ENCODE data around the gene CELSR2. TPM values are rescaled to one million over a fixed set of nuclear protein-coding genes. Genes with fewer than 3 reads are reported as not detected.

The CELSR2 gene
- total RNA-seq, 1 experiment from 2014 or later: 30.2 TPM

- intact Hi-C loops (cut with micrococcal nuclease; ENCODE audit: unreplicated experiment): no loop called here
- BruUV-seq (replicated peaks): no TSS peak
- Histone ChIP-seq H3K27ac (ENCODE audit: low read depth, low read length, poor library complexity, severe bottlenecking) (no peak overlapping the region), H3K27me3 (replicated peaks; ENCODE audit: insufficient read depth, low read depth, low read length, poor library complexity) (no peaks in the 10 kb centered on the region), H3K4me1 (ENCODE audit: insufficient read depth, low read length, poor library complexity, severe bottlenecking) (peaks cover 26% of the 10 kb centered on the region), H3K9me3 (ENCODE audit: low read depth, low read length, poor library complexity, severe bottlenecking) (no peaks in the 10 kb centered on the region), H3K36me3 (ENCODE audit: insufficient read depth, low read length, poor library complexity, severe bottlenecking) (peaks cover 23% of the 10 kb centered on the region), H3K4me3 (ENCODE audit: low read depth, low read length, poor library complexity, severe bottlenecking) (no peak overlapping the region)
- ChIA-PET POLR2A (ENCODE audit: low non-redundant PET) (interaction anchor here (0.7 kb wide), 2 partner anchors 178 to 709 kb away, joined by 6 to 9 read pairs; no protein-coding TSS in a partner anchor), CTCF (no interaction called here)
- DNase-seq (ENCODE audit: low spot score): no peak
- TF ChIP-seq CTCF (conservative IDR thresholded peaks at IDR 0.05; ENCODE audit: low read depth, low read length): no peak
- no peak for TF ChIP-seq EZH2 (IDR thresholded peaks at IDR 0.05; ENCODE audit: borderline replicate concordance, low read depth, low read length, poor library complexity, severe bottlenecking)
Observed at GRCh38 chr1:109241841-109242345, 7.4 kb upstream of the CELSR2 start.

GRCh38 chr1:109242387-109242786 lies 7.0 kb upstream of the CELSR2 start:
- no peak for DNase-seq (ENCODE audit: low spot score)
- no peak for TF ChIP-seq CTCF (conservative IDR thresholded peaks at IDR 0.05; ENCODE audit: low read depth, low read length)
- no peak for TF ChIP-seq EZH2 (IDR thresholded peaks at IDR 0.05; ENCODE audit: borderline replicate concordance, low read depth, low read length, poor library complexity, severe bottlenecking)
- H3K36me3 ChIP-seq (ENCODE audit: insufficient read depth, low read length, poor library complexity, severe bottlenecking): peaks cover 18% of the 10 kb centered on the region
- POLR2A ChIA-PET (ENCODE audit: low non-redundant PET): no interaction called here
- no peaks in the 10 kb centered on the region for H3K27me3 ChIP-seq (replicated peaks; ENCODE audit: insufficient read depth, low read depth, low read length, poor library complexity)
- H3K27ac ChIP-seq (ENCODE audit: low read depth, low read length, poor library complexity, severe bottlenecking): no peak overlapping the region
- H3K4me3 ChIP-seq (ENCODE audit: low read depth, low read length, poor library complexity, severe bottlenecking): no peak overlapping the region
- peaks cover 26% of the 10 kb centered on the region for H3K4me1 ChIP-seq (ENCODE audit: insufficient read depth, low read length, poor library complexity, severe bottlenecking)
- H3K9me3 ChIP-seq (ENCODE audit: low read depth, low read length, poor library complexity, severe bottlenecking): no peaks in the 10 kb centered on the region
- intact Hi-C loops (cut with micrococcal nuclease; ENCODE audit: unreplicated experiment): no loop called here
- CTCF ChIA-PET: no interaction called here
- BruUV-seq (replicated peaks): no TSS peak

- no TSS peak for BruUV-seq (replicated peaks)
- intact Hi-C loops (cut with micrococcal nuclease; ENCODE audit: unreplicated experiment): no loop called here
Observed at GRCh38 chr1:109243221-109243620, 6.1 kb upstream of the CELSR2 start.

More at GRCh38 chr1:109243221-109243620, 6.1 kb upstream of the CELSR2 start:
- no peaks in the 10 kb centered on the region for H3K27me3 ChIP-seq (replicated peaks; ENCODE audit: insufficient read depth, low read depth, low read length, poor library complexity)
- H3K9me3 ChIP-seq (ENCODE audit: low read depth, low read length, poor library complexity, severe bottlenecking): no peaks in the 10 kb centered on the region
- H3K4me3 ChIP-seq (ENCODE audit: low read depth, low read length, poor library complexity, severe bottlenecking): no peak overlapping the region
- TF ChIP-seq EZH2 (IDR thresholded peaks at IDR 0.05; ENCODE audit: borderline replicate concordance, low read depth, low read length, poor library complexity, severe bottlenecking) (no peak), CTCF (conservative IDR thresholded peaks at IDR 0.05; ENCODE audit: low read depth, low read length) (no peak)
- ChIA-PET POLR2A (ENCODE audit: low non-redundant PET) (no interaction called here), CTCF (no interaction called here)
- no peak for DNase-seq (ENCODE audit: low spot score)
- no peak overlapping the region for H3K27ac ChIP-seq (ENCODE audit: low read depth, low read length, poor library complexity, severe bottlenecking)
- H3K36me3 ChIP-seq (ENCODE audit: insufficient read depth, low read length, poor library complexity, severe bottlenecking): peaks cover 10% of the 10 kb centered on the region
- peaks cover 26% of the 10 kb centered on the region for H3K4me1 ChIP-seq (ENCODE audit: insufficient read depth, low read length, poor library complexity, severe bottlenecking)
